PC-9 (cell line): ENCODE data around the gene CPSF4. TPM values are rescaled to one million over a fixed set of nuclear protein-coding genes. Genes with fewer than 3 reads are reported as not detected.

Source experiments
- BruUV-seq: library from RNA; stranded (reverse); fragments of 400-500 nt; replicated peaks from 2 replicates; lab custom pipeline; 2021; lab: Mats Ljungman, UMichigan
- CTCF ChIA-PET: fragments of 300-600 bp; sonication (Branson Sonifier 250); formaldehyde crosslinking; loops from one replicate; lab custom pipeline; 2022; ENCODE audit warnings: antibody characterized with exemption; lab: Charles Lee
- POLR2A ChIA-PET: fragments of 300-600 bp; sonication (Branson Sonifier 250); formaldehyde crosslinking; loops from one replicate; lab custom pipeline; 2022; ENCODE audit warnings: antibody characterized with exemption; ENCODE audit not compliant: unreplicated experiment; lab: Charles Lee
- DNase-seq, 2 experiments: peaks; one replicate each; pipeline versions ENCODE4 v3.0.0 to v3.0.0-alpha.2; 2015 to 2022; ENCODE audit warnings: mixed read lengths in 1 of 2
- H2AFZ ChIP-seq: fragments of 200-600 bp; sonication (generic); 2 replicates; pipeline ENCODE4 v1.8.1; 2017; ENCODE audit warnings: antibody characterized with exemption
- H3F3A ChIP-seq: fragments of 200-600 bp; sonication (generic); 2 replicates; pipeline ENCODE4 v1.8.1; 2017; ENCODE audit warnings: antibody characterized with exemption, mild to moderate bottlenecking, low read depth; ENCODE audit not compliant: insufficient read depth
- H3K27ac ChIP-seq: fragments of 200-600 bp; sonication (generic); 2 replicates; pipeline ENCODE4 v1.6.1; 2016; ENCODE audit warnings: mixed run types
- H3K27me3 ChIP-seq: fragments of 200-600 bp; sonication (generic); 2 replicates; pipeline ENCODE4 v1.6.1; 2016; ENCODE audit warnings: low read depth, mixed run types; ENCODE audit not compliant: insufficient read depth
- H3K36me3 ChIP-seq: fragments of 200-600 bp; sonication (generic); 2 replicates; pipeline ENCODE4 v1.6.1; 2016; ENCODE audit warnings: low read depth, mixed run types
- H3K4me1 ChIP-seq: fragments of 200-600 bp; sonication (generic); replicated peaks from 2 replicates; pipeline ENCODE4 v1.6.1; 2016; ENCODE audit warnings: mixed run types; ENCODE audit not compliant: insufficient read depth
- H3K4me2 ChIP-seq: fragments of 200-600 bp; sonication (generic); 2 replicates; pipeline ENCODE4 v1.6.1; 2017; ENCODE audit warnings: mixed run types
- H3K4me3 ChIP-seq: fragments of 200-600 bp; sonication (generic); 2 replicates; pipeline ENCODE4 v1.6.1; 2016; ENCODE audit warnings: mixed run types
- H3K79me2 ChIP-seq: fragments of 200-600 bp; sonication (generic); 2 replicates; pipeline ENCODE4 v1.6.1; 2017; ENCODE audit warnings: low read depth, mixed run types
- H3K9me2 ChIP-seq: fragments of 200-600 bp; sonication (generic); 2 replicates; pipeline ENCODE4 v1.8.1; 2017; ENCODE audit warnings: mild to moderate bottlenecking; ENCODE audit not compliant: insufficient read depth
- H3K9me3 ChIP-seq: fragments of 200-600 bp; sonication (generic); 2 replicates; pipeline ENCODE4 v1.8.1; 2016; ENCODE audit warnings: low read depth; ENCODE audit not compliant: insufficient read depth
- H4K20me1 ChIP-seq: fragments of 200-600 bp; sonication (generic); 2 replicates; pipeline ENCODE4 v1.8.1; 2017; ENCODE audit not compliant: insufficient read depth
- EZH2 ChIP-seq: fragments of 200-600 bp; sonication (generic); IDR thresholded peaks from 2 replicates; pipeline ENCODE4 v1.8.0; 2017; ENCODE audit warnings: antibody characterized with exemption, low read depth
- intact Hi-C: fragments of 100-400 bp; cut with micrococcal nuclease; formaldehyde crosslinking; loops from one replicate; pipeline ENCODE4 v1.10.0; 2022; ENCODE audit not compliant: unreplicated experiment
- total RNA-seq: library from RNA; stranded (reverse); gene quantifications from 2 replicates; pipeline ENCODE4 v1.2.3, GENCODE V29; 2021
- TF ChIP-seq, protein P1 (sequence below): fragments of 200-600 bp; sonication (generic); conservative IDR thresholded peaks from 2 replicates; pipeline ENCODE4 v1.6.1; 2017; ENCODE audit warnings: mixed run types, antibody characterized with exemption, mild to moderate bottlenecking, moderate library complexity

The CPSF4 gene
- total RNA-seq, 1 experiment from 2014 or later = 69.0 TPM

DNA sequence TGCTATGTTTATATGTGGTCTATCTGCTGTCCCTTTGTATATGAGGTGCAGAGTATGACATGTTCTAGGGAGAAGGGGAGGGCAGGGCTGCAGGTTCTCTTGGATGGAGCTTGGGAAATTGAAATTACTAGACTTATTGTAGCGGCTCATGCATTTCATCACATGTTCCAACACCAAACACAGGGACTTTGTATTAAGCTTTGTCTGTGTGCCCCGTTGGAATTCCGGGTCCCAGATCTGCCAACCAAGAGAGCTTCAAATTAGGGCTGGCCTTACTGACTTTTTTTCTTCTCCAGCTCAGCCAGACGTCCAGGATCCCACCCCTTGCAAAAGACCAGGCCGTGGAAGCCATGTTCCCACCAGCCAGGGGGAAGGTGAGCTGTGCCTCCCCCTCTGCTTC, 37.4 kb downstream of the CPSF4 start:
- no peak overlapping the region for H3K4me2 ChIP-seq
- peaks cover 58% of the 10 kb centered on the region for H3K79me2 ChIP-seq
- H3F3A ChIP-seq = peaks cover 15% of the 10 kb centered on the region; the same call in 1 of the 2 replicates
- no peaks in the 10 kb centered on the region for H3K9me2 ChIP-seq
- no peaks in the 10 kb centered on the region for H3K9me3 ChIP-seq
- H2AFZ ChIP-seq = no peak overlapping the region
- no peaks in the 10 kb centered on the region for H3K27me3 ChIP-seq
- H3K4me3 ChIP-seq = no peak overlapping the region
- no peak overlapping the region for H3K27ac ChIP-seq
- no peaks in the 10 kb centered on the region; the same call in 1 of the 2 replicates for H4K20me1 ChIP-seq
- no peak for DNase-seq
- H3K36me3 ChIP-seq = no peaks in the 10 kb centered on the region; the same call in 1 of the 2 replicates
- intact Hi-C loops = no loop called here
- no TSS peak for BruUV-seq
- TF ChIP-seq, protein P1, sequence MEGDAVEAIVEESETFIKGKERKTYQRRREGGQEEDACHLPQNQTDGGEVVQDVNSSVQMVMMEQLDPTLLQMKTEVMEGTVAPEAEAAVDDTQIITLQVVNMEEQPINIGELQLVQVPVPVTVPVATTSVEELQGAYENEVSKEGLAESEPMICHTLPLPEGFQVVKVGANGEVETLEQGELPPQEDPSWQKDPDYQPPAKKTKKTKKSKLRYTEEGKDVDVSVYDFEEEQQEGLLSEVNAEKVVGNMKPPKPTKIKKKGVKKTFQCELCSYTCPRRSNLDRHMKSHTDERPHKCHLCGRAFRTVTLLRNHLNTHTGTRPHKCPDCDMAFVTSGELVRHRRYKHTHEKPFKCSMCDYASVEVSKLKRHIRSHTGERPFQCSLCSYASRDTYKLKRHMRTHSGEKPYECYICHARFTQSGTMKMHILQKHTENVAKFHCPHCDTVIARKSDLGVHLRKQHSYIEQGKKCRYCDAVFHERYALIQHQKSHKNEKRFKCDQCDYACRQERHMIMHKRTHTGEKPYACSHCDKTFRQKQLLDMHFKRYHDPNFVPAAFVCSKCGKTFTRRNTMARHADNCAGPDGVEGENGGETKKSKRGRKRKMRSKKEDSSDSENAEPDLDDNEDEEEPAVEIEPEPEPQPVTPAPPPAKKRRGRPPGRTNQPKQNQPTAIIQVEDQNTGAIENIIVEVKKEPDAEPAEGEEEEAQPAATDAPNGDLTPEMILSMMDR = no peak
- TF ChIP-seq EZH2 = no peak
- CTCF ChIA-PET = no interaction called here
- POLR2A ChIA-PET = interaction anchor here (0.6 to 0.7 kb wide), 2 partner anchors 28 to 83 kb away, joined by 3 read pairs; no protein-coding TSS in a partner anchor
- H3K4me1 ChIP-seq = peaks cover 7% of the 10 kb centered on the region

DNA sequence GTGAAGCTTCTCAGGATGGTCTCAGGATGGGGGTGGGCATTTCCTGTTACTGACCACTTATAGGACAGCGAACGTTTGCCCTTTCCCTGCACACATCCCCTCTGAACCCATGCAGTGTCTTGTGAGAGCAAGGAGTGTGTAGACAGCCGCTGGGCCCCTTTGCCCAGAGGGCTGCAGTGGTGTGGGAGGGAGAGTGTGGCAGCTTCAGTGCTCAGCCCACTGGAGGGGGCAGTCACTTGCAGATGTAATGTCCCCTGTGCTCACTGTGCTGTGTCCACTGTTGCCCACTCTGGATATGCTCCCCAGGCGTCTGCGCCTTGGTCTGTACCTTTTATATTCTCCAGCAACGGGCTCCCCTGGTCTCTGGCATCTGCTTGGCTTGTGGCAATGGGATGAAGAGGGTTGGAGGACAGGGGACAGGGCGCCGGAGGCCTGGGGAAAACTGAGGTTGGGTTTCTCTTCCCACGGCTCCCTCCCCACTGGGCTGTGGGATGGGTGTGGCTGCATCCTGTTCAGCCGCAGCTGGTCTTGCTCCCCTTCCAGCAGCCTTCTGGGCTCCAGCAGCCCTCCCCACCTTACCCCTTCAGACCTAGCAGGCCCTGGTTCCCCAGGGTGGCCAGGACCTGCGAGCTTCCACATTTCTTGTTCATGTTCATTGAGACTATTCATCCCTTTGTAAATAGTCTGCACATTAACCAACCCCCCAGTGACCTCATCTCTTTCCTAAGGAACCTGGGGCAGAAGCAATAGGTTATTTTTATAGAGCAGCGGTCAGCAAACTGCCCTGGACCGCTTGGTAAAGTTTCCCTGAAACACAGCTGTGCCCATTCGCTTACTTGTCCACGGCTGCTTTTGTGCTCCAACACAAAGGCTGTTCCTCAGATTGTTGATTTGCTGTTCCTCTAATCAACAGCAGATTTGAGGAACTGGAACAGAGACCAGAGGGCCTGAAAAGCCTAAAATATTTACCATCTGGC, 40.0 kb downstream of the CPSF4 start:
- CTCF ChIA-PET = no interaction called here
- no peak for TF ChIP-seq EZH2
- TF ChIP-seq, protein P1 = no peak

DNA sequence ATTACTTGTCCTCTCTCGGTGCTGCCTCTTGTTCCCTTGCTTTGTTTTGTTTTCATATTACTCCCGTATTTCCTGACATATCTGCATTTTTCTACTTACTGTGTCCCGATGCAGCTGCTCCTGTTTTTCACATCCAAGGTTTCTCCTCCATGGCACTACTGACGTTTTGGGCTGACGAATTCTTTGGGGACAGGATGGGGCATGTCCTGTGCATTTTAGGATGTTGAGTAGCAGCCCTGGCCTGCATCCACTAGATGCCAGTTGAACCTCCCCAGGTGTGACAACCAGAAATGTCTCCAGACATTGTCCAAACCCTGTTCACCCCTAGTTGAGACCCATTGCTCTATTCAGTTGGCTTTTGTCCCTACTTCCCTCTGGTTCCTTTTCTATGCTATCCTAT, 46.4 kb downstream of the CPSF4 start:
- H3K27ac ChIP-seq = no peak overlapping the region
- intact Hi-C loops = no loop called here
- H4K20me1 ChIP-seq = no peaks in the 10 kb centered on the region
- no TSS peak for BruUV-seq
- no peaks in the 10 kb centered on the region for H3K9me3 ChIP-seq
- ChIA-PET CTCF (no interaction called here), POLR2A (no interaction called here)
- no peaks in the 10 kb centered on the region for H3K79me2 ChIP-seq
- H3K4me1 ChIP-seq = no peaks in the 10 kb centered on the region
- TF ChIP-seq, protein P1 = no peak
- no peak for TF ChIP-seq EZH2
- no peak overlapping the region for H3K4me2 ChIP-seq
- no peaks in the 10 kb centered on the region for H3K27me3 ChIP-seq
- H3K4me3 ChIP-seq = no peak overlapping the region
- peaks cover 17% of the 10 kb centered on the region; the same call in 1 of the 2 replicates for H3K36me3 ChIP-seq
- peaks cover 22% of the 10 kb centered on the region for H3F3A ChIP-seq
- no peak for DNase-seq
- H3K9me2 ChIP-seq = no peaks in the 10 kb centered on the region
- no peak overlapping the region for H2AFZ ChIP-seq

More for the DNA sequence above, 40.0 kb downstream of the CPSF4 start:
- POLR2A ChIA-PET = no interaction called here
- Histone ChIP-seq H3K4me2 (no peak overlapping the region), H3K9me3 (no peaks in the 10 kb centered on the region), H4K20me1 (no peaks in the 10 kb centered on the region; the same call in 1 of the 2 replicates), H3K27me3 (no peaks in the 10 kb centered on the region), H3K36me3 (peaks cover 9% of the 10 kb centered on the region; the same call in 1 of the 2 replicates), H3K4me1 (peaks cover 4% of the 10 kb centered on the region; the same call in 1 of the 2 replicates), H3K9me2 (no peaks in the 10 kb centered on the region), H3K79me2 (peaks cover 48% of the 10 kb centered on the region), H3F3A (peaks cover 17% of the 10 kb centered on the region; the same call in 1 of the 2 replicates), H3K4me3 (no peak overlapping the region), H3K27ac (no peak overlapping the region), H2AFZ (no peak overlapping the region)
- intact Hi-C loops = no loop called here
- BruUV-seq = no TSS peak
- no peak for DNase-seq
